IMR-90 (cell line): ENCODE data around the gene ANKRD31. TPM values are rescaled to one million over a fixed set of nuclear protein-coding genes. Genes with fewer than 3 reads are reported as not detected.
"Not testable (repeated sequence)": the region's sequence is repeated elsewhere in the genome, so short reads cannot be mapped to it uniquely, and the experiment has no call there.

Source experiments
- ATAC-seq: fragments of 200-7000 bp; cut with Tn5 transposase; 2 replicates; pipeline ENCODE4 v1.9.1; 2020; ENCODE audit warnings: low read depth, mild to moderate bottlenecking, moderate library complexity
- BruUV-seq: library from RNA; stranded (reverse); fragments of 400-500 nt; replicated peaks from 2 replicates; lab custom pipeline; 2021; lab: Mats Ljungman, UMichigan
- CTCF ChIA-PET: fragments of 300-600 bp; formaldehyde crosslinking; extraction: SDS; loops from one replicate; lab custom pipeline; 2021; ENCODE audit warnings: antibody characterized with exemption; lab: Yijun Ruan, JAX
- POLR2A ChIA-PET: fragments of 300-600 bp; sonication (Branson Sonifier 250); formaldehyde crosslinking; loops from one replicate; lab custom pipeline; 2022; ENCODE audit warnings: antibody characterized with exemption; ENCODE audit not compliant: unreplicated experiment; lab: Charles Lee
- DNase-seq: peaks from one replicate; pipeline ENCODE4 v3.0.0; 2013
- H2AFZ ChIP-seq: replicated peaks from 2 replicates; pipeline ENCODE3; 2013; ENCODE audit warnings: low read length, mild to moderate bottlenecking; ENCODE audit not compliant: poor library complexity
- H2AK5ac ChIP-seq: 2 replicates; pipeline ENCODE4 v1.6.1; 2013; ENCODE audit warnings: low read depth, low read length, inconsistent platforms
- H2AK9ac ChIP-seq: replicated peaks from 2 replicates; pipeline ENCODE3; 2013; ENCODE audit warnings: mild to moderate bottlenecking, low read depth, low read length, moderate library complexity; ENCODE audit not compliant: poor library complexity
- H2BK120ac ChIP-seq: 2 replicates; pipeline ENCODE4 v1.6.1; 2013; ENCODE audit warnings: low read depth, low read length, inconsistent platforms
- H2BK15ac ChIP-seq: 3 replicates; pipeline ENCODE4 v1.6.1; 2013; ENCODE audit warnings: low read depth, low read length, inconsistent platforms
- H2BK20ac ChIP-seq: 2 replicates; pipeline ENCODE4 v1.6.1; 2013; ENCODE audit warnings: low read depth, mild to moderate bottlenecking, inconsistent platforms, low read length, moderate library complexity
- H2BK5ac ChIP-seq: 2 replicates; pipeline ENCODE4 v1.6.1; 2013; ENCODE audit warnings: mild to moderate bottlenecking, low read depth, low read length, inconsistent platforms; ENCODE audit not compliant: poor library complexity, severe bottlenecking
- H3K14ac ChIP-seq: replicated peaks from 2 replicates; pipeline ENCODE4 v1.6.1; 2013; ENCODE audit warnings: low read depth, low read length, inconsistent platforms
- H3K18ac ChIP-seq: 2 replicates; pipeline ENCODE4 v1.6.1; 2013; ENCODE audit warnings: low read depth, low read length, control low read depth
- H3K23ac ChIP-seq: 2 replicates; pipeline ENCODE4 v1.6.1; 2013; ENCODE audit warnings: low read depth, low read length, inconsistent platforms
- H3K27ac ChIP-seq: 2 replicates; pipeline ENCODE4 v1.5.1; 2013; ENCODE audit warnings: mild to moderate bottlenecking, control low read depth, low read length; ENCODE audit not compliant: insufficient read depth
- H3K27me3 ChIP-seq: 2 replicates; pipeline ENCODE4 v1.6.1; 2013; ENCODE audit warnings: low read length; ENCODE audit not compliant: control insufficient read depth, insufficient read depth
- H3K36me3 ChIP-seq: 2 replicates; pipeline ENCODE4 v1.6.1; 2013; ENCODE audit warnings: low read length, mixed read lengths; ENCODE audit not compliant: control insufficient read depth, insufficient read depth
- H3K4ac ChIP-seq: 2 replicates; pipeline ENCODE4 v1.6.1; 2013; ENCODE audit warnings: low read depth, low read length, inconsistent platforms
- H3K4me1 ChIP-seq: 2 replicates; pipeline ENCODE4 v1.6.1; 2013; ENCODE audit warnings: low read length, mixed read lengths; ENCODE audit not compliant: control insufficient read depth, insufficient read depth
- H3K4me2 ChIP-seq: 2 replicates; pipeline ENCODE4 v1.6.1; 2013; ENCODE audit warnings: low read depth, mild to moderate bottlenecking, control low read depth, low read length, moderate library complexity
- H3K4me3 ChIP-seq: 2 replicates; pipeline ENCODE4 v1.5.1; 2013; ENCODE audit warnings: low read depth, mild to moderate bottlenecking, control low read depth, low read length, moderate library complexity; ENCODE audit not compliant: insufficient read depth
- H3K56ac ChIP-seq: 2 replicates; pipeline ENCODE4 v1.6.1; 2013; ENCODE audit warnings: low read length, inconsistent platforms; ENCODE audit not compliant: insufficient read depth; ENCODE audit errors: extremely low read depth
- H3K79me1 ChIP-seq, 2 experiments: 2 replicates each; pipeline ENCODE4 v1.6.1; 2013; ENCODE audit warnings: low read length in 2 of 2, inconsistent platforms in 1 of 2, low read depth in 1 of 2
- H3K9ac ChIP-seq: 2 replicates; pipeline ENCODE4 v1.6.1; 2013; ENCODE audit warnings: low read depth, low read length, control low read depth
- H3K9me1 ChIP-seq: 2 replicates; pipeline ENCODE4 v1.6.1; 2013; ENCODE audit warnings: low read length, inconsistent platforms; ENCODE audit not compliant: insufficient read depth
- H3K9me3 ChIP-seq: 2 replicates; pipeline ENCODE4 v1.6.1; 2013; ENCODE audit warnings: low read length; ENCODE audit not compliant: control insufficient read depth, insufficient read depth
- H4K20me1 ChIP-seq: 2 replicates; pipeline ENCODE4 v1.6.1; 2013; ENCODE audit warnings: low read length, inconsistent platforms; ENCODE audit not compliant: insufficient read depth
- H4K5ac ChIP-seq: 2 replicates; pipeline ENCODE4 v1.6.1; 2013; ENCODE audit warnings: mild to moderate bottlenecking, low read depth, low read length, control low read depth
- H4K8ac ChIP-seq, 2 experiments: 2 replicates each; pipeline ENCODE4 v1.6.1; 2013; ENCODE audit warnings: low read depth in 2 of 2, low read length in 2 of 2, control low read depth in 1 of 2, inconsistent platforms in 1 of 2
- H4K91ac ChIP-seq: 2 replicates; pipeline ENCODE4 v1.6.1; 2013; ENCODE audit warnings: low read depth, low read length, inconsistent platforms; ENCODE audit not compliant: insufficient read depth
- WGBS, 2 experiments: methylation state at CpG; one replicate each; pipeline versions ENCODE4 v1.1.5 to v1.1.7; 2013; ENCODE audit warnings: missing lambda C conversion rate in 2 of 2; ENCODE audit not compliant: insufficient read length in 1 of 2; ENCODE audit errors: extremely low coverage in 2 of 2; 5-methylcytosine and 5-hydroxymethylcytosine counted together
- dilution Hi-C: fragments of 300-500 bp; cut with HindIII; formaldehyde crosslinking; loops from one replicate; pipeline ENCODE4 v1.14.3; 2018; ENCODE audit warnings: low sequenced_read_pairs; ENCODE audit not compliant: unreplicated experiment
- in situ Hi-C: fragments of 300-500 bp; cut with MboI; formaldehyde crosslinking; loops from 3 replicates; pipeline ENCODE4 v1.14.3; 2019; ENCODE audit warnings: low sequenced_read_pairs, inconsistent platforms, mixed read lengths
- intact Hi-C: fragments of 100-400 bp; cut with micrococcal nuclease; formaldehyde crosslinking; loops from 2 replicates; pipeline ENCODE4 v1.10.0; 2022
- polyA plus RNA-seq, 3 experiments: library from polyadenylated mRNA; depleted of rRNA; stranded (reverse); fragments of >200 nt; gene quantifications; 2 replicates each; pipeline ENCODE4 v1.2.3, GENCODE V29; 2012; ENCODE audit warnings: low replicate concordance in 1 of 3
- total RNA-seq: library from RNA; depleted of rRNA; stranded (reverse); fragments of >200 nt; gene quantifications from 2 replicates; pipeline ENCODE4 v1.2.3, GENCODE V29; 2012

ANKRD31 gene
- total and polyA plus RNA-seq, 2 of the 4 experiments (the other 2 are of a cell fraction): under 0.01 to 0.02 TPM

DNA sequence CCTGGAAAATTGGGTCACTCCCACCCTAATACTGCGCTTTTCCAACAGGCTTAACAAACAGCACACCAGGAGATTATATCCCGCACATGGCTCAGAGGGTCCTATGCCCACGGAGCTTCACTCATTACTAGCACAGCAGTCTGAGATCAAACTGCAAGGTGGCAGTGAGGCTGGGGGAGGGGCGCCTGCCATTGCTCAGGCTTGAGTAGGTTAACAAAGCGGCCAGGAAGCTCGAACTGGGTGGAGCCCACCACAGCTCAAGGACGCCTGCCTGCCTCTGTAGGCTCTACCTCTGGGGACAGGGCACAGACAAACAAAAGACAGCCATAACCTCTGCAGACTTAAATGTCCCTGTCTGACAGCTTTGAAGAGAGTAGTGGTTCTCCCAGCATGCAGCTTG, 60.7 kb downstream of the ANKRD31 start:
- POLR2A ChIA-PET, H3K79me1 ChIP-seq, CTCF ChIA-PET, H2BK15ac ChIP-seq, H3K9ac ChIP-seq, H3K4me3 ChIP-seq, H2BK120ac ChIP-seq, ATAC-seq, H2AK5ac ChIP-seq, dilution Hi-C loops, H3K9me3 ChIP-seq, H3K36me3 ChIP-seq, H4K8ac ChIP-seq, BruUV-seq, H3K56ac ChIP-seq, H4K20me1 ChIP-seq, H2BK20ac ChIP-seq, H2AFZ ChIP-seq, H3K4ac ChIP-seq, H3K14ac ChIP-seq, H3K4me2 ChIP-seq, H3K27me3 ChIP-seq, intact Hi-C loops, H3K27ac ChIP-seq, H3K4me1 ChIP-seq, H4K91ac ChIP-seq, H3K18ac ChIP-seq, H2BK5ac ChIP-seq, in situ Hi-C loops, H2AK9ac ChIP-seq, H3K9me1 ChIP-seq, H4K5ac ChIP-seq, H3K23ac ChIP-seq, DNase-seq: not testable (repeated sequence)
- no CpG with 5 or more reads among the region's 7 CpGs for WGBS, 2 experiments

DNA sequence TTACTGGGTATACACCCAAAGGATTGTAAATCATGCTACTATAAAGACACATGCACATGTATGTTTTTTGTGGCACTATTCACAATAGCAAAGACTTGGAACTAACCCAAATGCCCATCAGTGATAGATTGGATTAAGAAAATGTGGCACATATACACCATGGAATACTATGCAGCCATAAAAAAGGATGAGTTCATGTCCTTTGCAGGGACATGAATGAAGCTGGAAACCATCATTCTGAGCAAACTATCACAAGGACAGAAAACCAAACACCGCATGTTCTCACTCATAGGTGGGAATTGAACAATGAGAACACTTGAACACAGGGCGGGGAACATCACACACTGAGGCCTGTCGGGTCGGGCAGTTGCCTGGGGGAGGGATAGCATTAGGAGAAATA, 61.8 kb downstream of the ANKRD31 start:
- H3K23ac ChIP-seq, POLR2A ChIA-PET, H3K27me3 ChIP-seq, H3K56ac ChIP-seq, H4K91ac ChIP-seq, H3K4ac ChIP-seq, H2BK15ac ChIP-seq, H3K4me1 ChIP-seq, H2AK5ac ChIP-seq, H3K9me1 ChIP-seq, BruUV-seq, H3K9ac ChIP-seq, H3K4me3 ChIP-seq, CTCF ChIA-PET, in situ Hi-C loops, H2AK9ac ChIP-seq, H4K8ac ChIP-seq, H4K5ac ChIP-seq, intact Hi-C loops, dilution Hi-C loops, H2BK120ac ChIP-seq, DNase-seq, H3K27ac ChIP-seq, ATAC-seq, H2BK20ac ChIP-seq, H2BK5ac ChIP-seq, H3K4me2 ChIP-seq, H4K20me1 ChIP-seq, H2AFZ ChIP-seq, H3K36me3 ChIP-seq, H3K9me3 ChIP-seq, H3K18ac ChIP-seq, H3K14ac ChIP-seq, H3K79me1 ChIP-seq: not testable (repeated sequence)
- no CpG with 5 or more reads among the region's 4 CpGs for WGBS, 2 experiments
